ENCODE measurements around the gene RNF17. TPM values are rescaled to one million over a fixed set of nuclear protein-coding genes. Genes with fewer than 3 reads are reported as not detected.

Gene RNF17
- total RNA-seq (2021; ENCODE audit: unreplicated experiment) (not detected), Bru-seq, nascent RNA (not detected), BruChase-seq, experiment 1, labeled RNA remaining after a 6-hour chase (not detected), BruChase-seq, experiment 2, labeled RNA remaining after a 2-hour chase (percentile 2 among the genes with signal in this experiment)
- polyA plus RNA-seq (2012): not detected in 2 replicates
- long read RNA-seq: 0 reads

- H3K4me3 ChIP-seq (replicated peaks in 1 of 2; ENCODE audit: low read depth in 1 of 2, low read length in 2 of 2): no peak within 1 kb of the TSS
- no peak for TF ChIP-seq ELF1 (IDR thresholded peaks at IDR 0.05; ENCODE audit: borderline replicate concordance, low read depth)
- TF ChIP-seq SP1 (IDR thresholded peaks at IDR 0.05; ENCODE audit: low read depth): no peak
- no peak for TF ChIP-seq SRF (IDR thresholded peaks at IDR 0.05; ENCODE audit: low read depth)
- no peak for TF ChIP-seq ATF3 (IDR thresholded peaks at IDR 0.05)
- TF ChIP-seq REST (IDR thresholded peaks at IDR 0.05; ENCODE audit: low read depth): no peak
- TF ChIP-seq FOSL1 (IDR thresholded peaks at IDR 0.05; ENCODE audit: low read depth): no peak
- no peak for TF ChIP-seq JUND (IDR thresholded peaks at IDR 0.05)
- no peak for TF ChIP-seq MAX (IDR thresholded peaks at IDR 0.05)
- no peak for TF ChIP-seq YY1 (IDR thresholded peaks at IDR 0.05; ENCODE audit: extremely low read depth, insufficient replicate concordance, low read depth, low read length)
- no peak for TF ChIP-seq TCF7L2 (IDR thresholded peaks at IDR 0.05; ENCODE audit: borderline replicate concordance, extremely low read depth, insufficient read depth, insufficient read length)
- no peak for TF ChIP-seq ZBTB33 (IDR thresholded peaks at IDR 0.05; ENCODE audit: extremely low read depth, insufficient replicate concordance, low read length)
- no peak for TF ChIP-seq POLR2AphosphoS5 (IDR thresholded peaks at IDR 0.05; ENCODE audit: low read depth, low read length)
- no peak for TF ChIP-seq EGR1 (IDR thresholded peaks at IDR 0.05; ENCODE audit: low read depth)
- no peak for TF ChIP-seq CEBPB (IDR thresholded peaks at IDR 0.05; ENCODE audit: low read depth)
- TF ChIP-seq CTCF (IDR thresholded peaks at IDR 0.05 in 2 of 3, conservative IDR thresholded peaks at IDR 0.05 in 1 of 3; ENCODE audit: borderline replicate concordance in 1 of 3, insufficient read depth in 1 of 3, low read depth in 2 of 3, low read length in 2 of 3): no peak
- no peak for TF ChIP-seq ZNF274 (IDR thresholded peaks at IDR 0.05; ENCODE audit: low read depth, low read length)
- TF ChIP-seq SIN3A (IDR thresholded peaks at IDR 0.05; ENCODE audit: low read depth): no peak
- H3K4me2 ChIP-seq (ENCODE audit: low read length): no peak within 1 kb of the TSS
- no peaks in the 10 kb centered on the region for H3K79me2 ChIP-seq (ENCODE audit: insufficient read depth, low read length)
- POLR2A ChIA-PET: no interaction called here
- no TSS peak for BruUV-seq (replicated peaks)
- H3K9me3 ChIP-seq (ENCODE audit: control insufficient read depth in 1 of 2, insufficient read depth in 1 of 2, low read depth in 1 of 2, low read length in 2 of 2): no peaks in the 10 kb centered on the region
- no peaks in the 10 kb centered on the region for H3K4me1 ChIP-seq (ENCODE audit: control insufficient read depth in 1 of 2, insufficient read depth in 2 of 2, low read length in 2 of 2)
- no peak within 1 kb of the TSS for H3K27ac ChIP-seq (ENCODE audit: low read depth, low read length)
- ATAC-seq: no peak
- H3K36me3 ChIP-seq (ENCODE audit: control insufficient read depth in 1 of 2, insufficient read depth in 2 of 2, low read length in 2 of 2): no peaks in the 10 kb centered on the region
- RAD21 ChIA-PET (ENCODE audit: low non-redundant PET in 1 of 2, low total read pairs in 2 of 2, uncharacterized antibody in 2 of 2, unreplicated experiment in 2 of 2): no interaction called here
- CTCF ChIA-PET: no interaction called here
- DNase-seq (ENCODE audit: low read depth, low spot score): no peak
- H4K20me1 ChIP-seq (ENCODE audit: insufficient read depth): no peaks in the 10 kb centered on the region
- intact Hi-C loops (cut with micrococcal nuclease): no loop called here
- no peak within 1 kb of the TSS for H2AFZ ChIP-seq (ENCODE audit: low read depth, low read length, poor library complexity, severe bottlenecking)
- H3K9me2 ChIP-seq (ENCODE audit: insufficient read depth): no peaks in the 10 kb centered on the region
- no peaks in the 10 kb centered on the region for H3K27me3 ChIP-seq (ENCODE audit: insufficient read depth, low read length)
- H3K9ac ChIP-seq (ENCODE audit: low read length): no peak within 1 kb of the TSS
These were observed at the start of gene RNF17 for GRCh38 chr13:24763596-24764275. Gene RNF17 (plus strand): TSS chr13:24764169. CDS start chr13:24764204, 35 bp downstream.
